ENCODE data around the gene HOMER3. TPM values are rescaled to one million over a fixed set of nuclear protein-coding genes. Genes with fewer than 3 reads are reported as not detected.
A peak's percentile ranks its signal among the peaks of the same experiment; 100 is the strongest.

Gene HOMER3
- total and polyA plus RNA-seq, 10 of the 15 experiments (the other 5 are each of a cell fraction or from before 2014, with no cell fraction given) = 0.18 to 10.6 (median 0.50) TPM; not detected in 2

DNA sequence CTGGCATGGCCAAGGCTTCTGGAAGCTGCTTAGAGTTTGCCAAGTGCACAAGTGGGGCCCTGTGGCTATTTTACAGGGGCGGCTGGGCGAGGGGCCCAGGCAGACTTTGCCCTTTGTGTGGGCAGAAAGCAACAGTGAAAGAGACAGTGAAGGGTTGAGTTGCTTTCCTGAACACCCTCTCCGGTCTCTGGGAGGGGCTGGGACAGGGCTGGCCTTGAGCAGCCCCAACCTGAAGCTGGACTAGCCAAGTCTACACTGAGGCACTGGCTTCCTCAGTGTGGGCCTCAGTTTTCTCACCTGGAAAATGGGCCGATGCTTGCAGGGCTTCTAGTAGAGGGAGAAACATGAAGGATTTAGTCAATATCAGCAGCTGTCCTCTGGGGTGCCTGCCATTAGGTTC is 2.4 kb upstream of the HOMER3 start:
- H3K27me3 ChIP-seq (replicated peaks in 1 of 2; ENCODE audit: control insufficient read depth in 2 of 2, insufficient read depth in 2 of 2, low read length in 1 of 2) = peaks cover 1 to 2% of the 10 kb centered on the region in 2 experiments
- SMC1A ChIA-PET (ENCODE audit: uncharacterized antibody, unreplicated experiment) = interaction anchor here (1.2 to 1.6 kb wide), 3 partner anchors 10 to 25 kb away, joined by 3 to 8 read pairs (median 3); partner anchors contain the start of genes COPE and DDX49
- FAIRE-seq (no peak), ATAC-seq (peak; percentile 35), DNase-seq (ENCODE audit: low read depth, low spot score) (no peak)
- no peak overlapping the region for H2AFZ ChIP-seq (ENCODE audit: control insufficient read depth, low read depth, low read length)
- peaks cover 10% of the 10 kb centered on the region for H3K4me1 ChIP-seq (ENCODE audit: control insufficient read depth, insufficient read depth, low read length)
- H3K4me2 ChIP-seq (ENCODE audit: control insufficient read depth, insufficient read depth) = no peak overlapping the region
- intact Hi-C loops (cut with micrococcal nuclease; ENCODE audit: unreplicated experiment) = no loop called here
- TF ChIP-seq SMC3 (IDR thresholded peaks at IDR 0.05; ENCODE audit: borderline replicate concordance, low read length) = no peak
- peak; percentile 61; the same call in 1 of the 2 replicates for TF ChIP-seq SMARCA5 (IDR thresholded peaks at IDR 0.05)
- no peak for TF ChIP-seq IRF4 (IDR thresholded peaks at IDR 0.05; ENCODE audit: low read depth, low read length)
- TF ChIP-seq ZNF217 (IDR thresholded peaks at IDR 0.05) = peak; percentile 32; the same call in 1 of the 2 replicates
- 0 out of 2 replicates have a peak, but pooled peaks have one; percentile 18 for TF ChIP-seq DPF2 (IDR thresholded peaks at IDR 0.05)
- CTCF ChIA-PET = interaction anchor here (0.6 to 1.2 kb wide), 2 partner anchors 44 to 1677 kb away, joined by 3 to 4 read pairs; no protein-coding TSS in a partner anchor
- 34% methylated on average over 4 of the region's 4 CpGs for WGBS (ENCODE audit: insufficient coverage, insufficient replicate concordance, low lambda C conversion rate, missing lambda C conversion rate)
- no peaks in the 10 kb centered on the region for H3K9me3 ChIP-seq (replicated peaks; ENCODE audit: control insufficient read depth, insufficient read depth, low read length)
- in situ Hi-C loops (cut with MboI) = no loop called here
- no TSS peak for BruUV-seq (replicated peaks)
- no peak overlapping the region for H3K9ac ChIP-seq (ENCODE audit: control insufficient read depth, insufficient read depth, low read length)
- H3K27ac ChIP-seq (ENCODE audit: control insufficient read depth, insufficient read depth) = no peak overlapping the region
- H3K79me2 ChIP-seq (ENCODE audit: control insufficient read depth, insufficient read depth, low read length) = no peaks in the 10 kb centered on the region
- no peaks in the 10 kb centered on the region for H3K36me3 ChIP-seq (ENCODE audit: control insufficient read depth in 2 of 2, insufficient read depth in 2 of 2, low read length in 1 of 2)
- POLR2A ChIA-PET = interaction anchor here (1.4 kb wide), 1 partner anchor 24 kb away, joined by 4 read pairs; the partner anchor contains the start of genes COPE and DDX49
- H4K20me1 ChIP-seq (ENCODE audit: control insufficient read depth, insufficient read depth) = no peaks in the 10 kb centered on the region
- RAD21 ChIA-PET (ENCODE audit: unreplicated experiment) = no interaction called here
- H3K4me3 ChIP-seq = no peak overlapping the region

DNA sequence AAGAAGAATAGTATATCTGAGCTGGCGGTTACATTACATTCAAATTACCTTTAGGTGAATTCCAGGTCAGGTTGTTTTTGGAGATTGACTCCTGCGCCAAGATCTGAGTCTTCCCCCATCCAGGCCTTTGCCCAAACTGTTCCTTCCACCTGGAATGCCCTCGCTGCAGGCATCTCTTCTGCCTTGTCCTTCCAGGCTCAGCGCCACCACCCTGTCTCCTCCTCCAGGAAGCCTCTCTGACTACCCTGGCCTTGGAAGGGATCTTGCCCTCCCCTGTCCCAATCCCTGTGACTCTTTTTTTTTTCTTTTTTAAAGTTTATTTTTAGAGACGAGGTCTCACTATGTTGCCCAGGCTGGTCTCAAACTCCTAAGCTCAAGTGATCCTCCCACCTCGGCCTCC is 1.7 kb upstream of the HOMER3 start:
- FAIRE-seq = no peak
- WGBS (ENCODE audit: insufficient coverage, insufficient replicate concordance, low lambda C conversion rate, missing lambda C conversion rate) = 22% methylated on average over 6 of the region's 6 CpGs
- ChIA-PET POLR2A (interaction anchor here (1.4 kb wide), 1 partner anchor 23 kb away, joined by 4 read pairs; the partner anchor contains the start of genes COPE and DDX49), CTCF (interaction anchor here (0.6 to 1.2 kb wide), 2 partner anchors 45 to 1676 kb away, joined by 3 to 4 read pairs; no protein-coding TSS in a partner anchor), RAD21 (ENCODE audit: unreplicated experiment) (no interaction called here), SMC1A (ENCODE audit: uncharacterized antibody, unreplicated experiment) (interaction anchor here (1.0 to 1.3 kb wide), 2 partner anchors 24 to 45 kb away, joined by 3 to 4 read pairs; partner anchors contain the start of gene COPE)
- Histone ChIP-seq H3K27ac (ENCODE audit: control insufficient read depth, insufficient read depth) (no peak overlapping the region), H4K20me1 (ENCODE audit: control insufficient read depth, insufficient read depth) (no peaks in the 10 kb centered on the region), H3K9me3 (replicated peaks; ENCODE audit: control insufficient read depth, insufficient read depth, low read length) (no peaks in the 10 kb centered on the region), H3K4me3 (no peak overlapping the region), H2AFZ (ENCODE audit: control insufficient read depth, low read depth, low read length) (no peak overlapping the region), H3K9ac (ENCODE audit: control insufficient read depth, insufficient read depth, low read length) (no peak overlapping the region), H3K4me1 (ENCODE audit: control insufficient read depth, insufficient read depth, low read length) (peaks cover 7% of the 10 kb centered on the region), H3K4me2 (ENCODE audit: control insufficient read depth, insufficient read depth) (no peak overlapping the region), H3K27me3 (replicated peaks in 1 of 2; ENCODE audit: control insufficient read depth in 2 of 2, insufficient read depth in 2 of 2, low read length in 1 of 2) (peaks cover 1 to 2% of the 10 kb centered on the region in 2 experiments), H3K36me3 (ENCODE audit: control insufficient read depth in 2 of 2, insufficient read depth in 2 of 2, low read length in 1 of 2) (no peaks in the 10 kb centered on the region), H3K79me2 (ENCODE audit: control insufficient read depth, insufficient read depth, low read length) (no peaks in the 10 kb centered on the region)
- DNase-seq (ENCODE audit: low read depth, low spot score) = no peak
- no peak for ATAC-seq
- BruUV-seq (replicated peaks) = no TSS peak
- in situ Hi-C loops (cut with MboI) (no loop called here), intact Hi-C loops (cut with micrococcal nuclease; ENCODE audit: unreplicated experiment) (no loop called here)
- TF ChIP-seq, protein P1, sequence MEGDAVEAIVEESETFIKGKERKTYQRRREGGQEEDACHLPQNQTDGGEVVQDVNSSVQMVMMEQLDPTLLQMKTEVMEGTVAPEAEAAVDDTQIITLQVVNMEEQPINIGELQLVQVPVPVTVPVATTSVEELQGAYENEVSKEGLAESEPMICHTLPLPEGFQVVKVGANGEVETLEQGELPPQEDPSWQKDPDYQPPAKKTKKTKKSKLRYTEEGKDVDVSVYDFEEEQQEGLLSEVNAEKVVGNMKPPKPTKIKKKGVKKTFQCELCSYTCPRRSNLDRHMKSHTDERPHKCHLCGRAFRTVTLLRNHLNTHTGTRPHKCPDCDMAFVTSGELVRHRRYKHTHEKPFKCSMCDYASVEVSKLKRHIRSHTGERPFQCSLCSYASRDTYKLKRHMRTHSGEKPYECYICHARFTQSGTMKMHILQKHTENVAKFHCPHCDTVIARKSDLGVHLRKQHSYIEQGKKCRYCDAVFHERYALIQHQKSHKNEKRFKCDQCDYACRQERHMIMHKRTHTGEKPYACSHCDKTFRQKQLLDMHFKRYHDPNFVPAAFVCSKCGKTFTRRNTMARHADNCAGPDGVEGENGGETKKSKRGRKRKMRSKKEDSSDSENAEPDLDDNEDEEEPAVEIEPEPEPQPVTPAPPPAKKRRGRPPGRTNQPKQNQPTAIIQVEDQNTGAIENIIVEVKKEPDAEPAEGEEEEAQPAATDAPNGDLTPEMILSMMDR (IDR thresholded peaks at IDR 0.05 in 2 of 3, conservative IDR thresholded peaks at IDR 0.05 in 1 of 3; ENCODE audit: control insufficient read depth in 2 of 3, extremely low read depth in 1 of 3, insufficient read depth in 1 of 3, low read depth in 3 of 3, low read length in 3 of 3) = no peak
- TF ChIP-seq EED (IDR thresholded peaks at IDR 0.05; ENCODE audit: low read depth) (no peak), SMAD5 (IDR thresholded peaks at IDR 0.05; ENCODE audit: low read depth) (no peak), JUNB (IDR thresholded peaks at IDR 0.05) (no peak), IKZF1 (conservative IDR thresholded peaks at IDR 0.05) (no peak), POLR2AphosphoS5 (IDR thresholded peaks at IDR 0.05; ENCODE audit: low read length) (no peak), ZZZ3 (IDR thresholded peaks at IDR 0.05; ENCODE audit: control insufficient read depth, insufficient read length, low read depth) (no peak), RAD21 (IDR thresholded peaks at IDR 0.05; ENCODE audit: insufficient read depth, low read depth, low read length) (no peak)
- TF ChIP-seq, protein P2, sequence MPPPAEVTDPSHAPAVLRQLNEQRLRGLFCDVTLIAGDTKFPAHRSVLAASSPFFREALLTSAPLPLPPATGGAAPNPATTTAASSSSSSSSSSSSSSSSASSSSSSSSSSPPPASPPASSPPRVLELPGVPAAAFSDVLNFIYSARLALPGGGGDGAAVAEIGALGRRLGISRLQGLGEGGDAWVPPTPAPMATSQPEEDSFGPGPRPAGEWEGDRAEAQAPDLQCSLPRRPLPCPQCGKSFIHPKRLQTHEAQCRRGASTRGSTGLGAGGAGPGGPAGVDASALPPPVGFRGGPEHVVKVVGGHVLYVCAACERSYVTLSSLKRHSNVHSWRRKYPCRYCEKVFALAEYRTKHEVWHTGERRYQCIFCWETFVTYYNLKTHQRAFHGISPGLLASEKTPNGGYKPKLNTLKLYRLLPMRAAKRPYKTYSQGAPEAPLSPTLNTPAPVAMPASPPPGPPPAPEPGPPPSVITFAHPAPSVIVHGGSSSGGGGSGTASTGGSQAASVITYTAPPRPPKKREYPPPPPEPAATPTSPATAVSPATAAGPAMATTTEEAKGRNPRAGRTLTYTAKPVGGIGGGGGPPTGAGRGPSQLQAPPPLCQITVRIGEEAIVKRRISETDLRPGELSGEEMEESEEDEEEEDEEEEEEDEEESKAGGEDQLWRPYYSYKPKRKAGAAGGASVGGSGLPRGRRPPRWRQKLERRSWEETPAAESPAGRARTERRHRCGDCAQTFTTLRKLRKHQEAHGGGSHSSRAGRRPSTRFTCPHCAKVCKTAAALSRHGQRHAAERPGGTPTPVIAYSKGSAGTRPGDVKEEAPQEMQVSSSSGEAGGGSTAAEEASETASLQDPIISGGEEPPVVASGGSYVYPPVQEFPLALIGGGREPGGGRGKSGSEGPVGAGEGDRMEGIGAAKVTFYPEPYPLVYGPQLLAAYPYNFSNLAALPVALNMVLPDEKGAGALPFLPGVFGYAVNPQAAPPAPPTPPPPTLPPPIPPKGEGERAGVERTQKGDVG (CRISPR knock-in tag; IDR thresholded peaks at IDR 0.05) = no peak

Measured in GM12878 (cell line).